GM23248 (cell line): ENCODE measurements around the gene SELENOI. TPM values are rescaled to one million over a fixed set of nuclear protein-coding genes. Genes with fewer than 3 reads are reported as not detected.

Source experiments
- DNase-seq: peaks from one replicate; pipeline ENCODE4 v3.0.0-alpha.2; 2015
- H2AFZ ChIP-seq: fragments of 200-600 bp; sonication (generic); 2 replicates; pipeline ENCODE4 v1.6.1; 2016; ENCODE audit warnings: antibody characterized with exemption
- H3F3A ChIP-seq: fragments of 200-600 bp; sonication (generic); 2 replicates; pipeline ENCODE4 v1.6.1; 2016; ENCODE audit warnings: mild to moderate bottlenecking, antibody characterized with exemption, mixed run types; ENCODE audit not compliant: insufficient read depth
- H3K27ac ChIP-seq: fragments of 200-600 bp; sonication (generic); 2 replicates; pipeline ENCODE4 v1.5.1; 2016; ENCODE audit warnings: mild to moderate bottlenecking
- H3K27me3 ChIP-seq: fragments of 200-600 bp; sonication (generic); replicated peaks from 2 replicates; pipeline ENCODE4 v1.6.1; 2016; ENCODE audit warnings: mild to moderate bottlenecking; ENCODE audit not compliant: insufficient read depth
- H3K36me3 ChIP-seq: fragments of 200-600 bp; sonication (generic); 2 replicates; pipeline ENCODE4 v1.6.1; 2016; ENCODE audit warnings: low read depth, mild to moderate bottlenecking
- H3K4me1 ChIP-seq: fragments of 200-600 bp; sonication (generic); 2 replicates; pipeline ENCODE4 v1.6.1; 2016; ENCODE audit warnings: mild to moderate bottlenecking; ENCODE audit not compliant: insufficient read depth
- H3K4me2 ChIP-seq: fragments of 200-600 bp; sonication (generic); one replicate; pipeline ENCODE4 v1.6.1; 2016; ENCODE audit warnings: mild to moderate bottlenecking; ENCODE audit not compliant: unreplicated experiment
- H3K4me3 ChIP-seq: fragments of 200-600 bp; sonication (generic); 2 replicates; pipeline ENCODE4 v1.5.1; 2016; ENCODE audit warnings: mild to moderate bottlenecking
- H3K79me2 ChIP-seq: fragments of 200-600 bp; sonication (generic); 2 replicates; pipeline ENCODE4 v1.6.1; 2016; ENCODE audit warnings: mild to moderate bottlenecking; ENCODE audit not compliant: insufficient read depth
- H3K9ac ChIP-seq: fragments of 200-600 bp; sonication (generic); 2 replicates; pipeline ENCODE4 v1.6.1; 2016; ENCODE audit warnings: mild to moderate bottlenecking
- H3K9me2 ChIP-seq: fragments of 200-600 bp; sonication (generic); 2 replicates; pipeline ENCODE4 v1.6.1; 2016; ENCODE audit warnings: mixed run types, mild to moderate bottlenecking, moderate library complexity; ENCODE audit not compliant: insufficient read depth
- H3K9me3 ChIP-seq: fragments of 200-600 bp; sonication (generic); one replicate; pipeline ENCODE4 v1.6.1; 2017; ENCODE audit warnings: low read depth
- H4K20me1 ChIP-seq: fragments of 200-600 bp; sonication (generic); 2 replicates; pipeline ENCODE4 v1.6.0; 2016; ENCODE audit not compliant: insufficient read depth
- EZH2 ChIP-seq: fragments of 200-600 bp; sonication (generic); IDR thresholded peaks from 2 replicates; pipeline ENCODE4 v1.6.1; 2018; ENCODE audit warnings: antibody characterized with exemption, mild to moderate bottlenecking; ENCODE audit not compliant: insufficient read depth, poor library complexity, severe bottlenecking
- EZH2phosphoT487 ChIP-seq: fragments of 200-600 bp; sonication (generic); IDR thresholded peaks from 2 replicates; pipeline ENCODE4 v1.6.1; 2018; ENCODE audit warnings: antibody characterized with exemption, moderate library complexity, mild to moderate bottlenecking, low read depth; ENCODE audit not compliant: insufficient read depth
- WGBS, 2 experiments: methylation state at CpG; one replicate each; pipeline ENCODE4 v1.1.6; 2015 to 2017; ENCODE audit warnings: low lambda C conversion rate in 2 of 2, low coverage in 1 of 2; ENCODE audit errors: missing lambda C conversion rate in 2 of 2; 5-methylcytosine and 5-hydroxymethylcytosine counted together
- in situ Hi-C: fragments of 300-500 bp; cut with MboI; formaldehyde crosslinking; loops from 2 replicates; pipeline ENCODE4 v1.15.0; 2020
- polyA plus RNA-seq: library from polyadenylated mRNA; unstranded; fragments of >200 nt; fragmentation: Nextera tagmentation; extraction: Ambion mirVana; gene quantifications from 2 replicates; pipeline ENCODE4 v1.2.1, GENCODE V29; 2016
- total RNA-seq: library from RNA; depleted of rRNA; stranded (reverse); fragments of >200 nt; shearing (Covaris generic); gene quantifications from 2 replicates; pipeline ENCODE4 v1.2.3, GENCODE V29; 2014

The SELENOI gene
- total and polyA plus RNA-seq, 2 experiments from 2014 or later, result 3.6 to 19.8 TPM

- 82 to 88% methylated on average over 6 of the region's 6 CpGs for WGBS, 2 experiments
- H3F3A ChIP-seq, result no peaks in the 10 kb centered on the region
These were observed 65.5 kb downstream of the SELENOI start for GRCh38 chr2:26411419-26411818.

GRCh38 chr2:26412091-26412673 lies 66.2 kb downstream of the SELENOI start:
- peak overlapping the region; percentile 53 for H2AFZ ChIP-seq
- H3K9me2 ChIP-seq, result no peaks in the 10 kb centered on the region
- H3K79me2 ChIP-seq, result no peaks in the 10 kb centered on the region
- no peaks in the 10 kb centered on the region for H3K36me3 ChIP-seq
- no peak for TF ChIP-seq EZH2phosphoT487
- no peak for TF ChIP-seq EZH2
- no peak overlapping the region for H3K27ac ChIP-seq
- H3K4me2 ChIP-seq, result no peak overlapping the region
- 78 to 83% methylated on average over 9 to 10 of the region's 10 CpGs for WGBS, 2 experiments
- H3K4me1 ChIP-seq, result no peaks in the 10 kb centered on the region
- no peak overlapping the region for H3K9ac ChIP-seq
- in situ Hi-C loops, result no loop called here
- no peaks in the 10 kb centered on the region for H3K9me3 ChIP-seq
- DNase-seq, result no peak
- no peaks in the 10 kb centered on the region for H4K20me1 ChIP-seq
- no peaks in the 10 kb centered on the region for H3K27me3 ChIP-seq
- no peak overlapping the region for H3K4me3 ChIP-seq
- no peaks in the 10 kb centered on the region for H3F3A ChIP-seq

More at GRCh38 chr2:26411419-26411818, 65.5 kb downstream of the SELENOI start:
- no peak overlapping the region for H3K9ac ChIP-seq
- no peaks in the 10 kb centered on the region for H3K9me3 ChIP-seq
- no peaks in the 10 kb centered on the region for H3K27me3 ChIP-seq
- H3K27ac ChIP-seq, result no peak overlapping the region
- H3K4me1 ChIP-seq, result no peaks in the 10 kb centered on the region
- no peaks in the 10 kb centered on the region for H3K79me2 ChIP-seq
- no peak overlapping the region for H3K4me2 ChIP-seq
- TF ChIP-seq EZH2phosphoT487, result no peak
- no peak for TF ChIP-seq EZH2
- no peaks in the 10 kb centered on the region for H3K36me3 ChIP-seq
- no peaks in the 10 kb centered on the region for H4K20me1 ChIP-seq
- in situ Hi-C loops, result no loop called here
- no peaks in the 10 kb centered on the region for H3K9me2 ChIP-seq
- no peak for DNase-seq
- no peak overlapping the region for H3K4me3 ChIP-seq
- H2AFZ ChIP-seq, result no peak overlapping the region; the same call in 1 of the 2 replicates

- H3K4me2 ChIP-seq, result no peak overlapping the region
- H3F3A ChIP-seq, result no peaks in the 10 kb centered on the region
- H2AFZ ChIP-seq, result no peak overlapping the region
- no peaks in the 10 kb centered on the region for H3K79me2 ChIP-seq
- WGBS, 2 experiments, result 72 to 73% methylated on average over 3 of the region's 3 CpGs
- H3K4me1 ChIP-seq, result no peaks in the 10 kb centered on the region
- 0 out of 2 replicates have a peak, but pooled peaks cover 4% of the 10 kb centered on the region for H3K27me3 ChIP-seq
- no peaks in the 10 kb centered on the region for H3K9me2 ChIP-seq
- peak; percentile 35 for DNase-seq
- in situ Hi-C loops, result no loop called here
- no peak overlapping the region for H3K4me3 ChIP-seq
- no peak overlapping the region for H3K27ac ChIP-seq
- no peak overlapping the region for H3K9ac ChIP-seq
- no peaks in the 10 kb centered on the region for H4K20me1 ChIP-seq
- TF ChIP-seq EZH2phosphoT487 (no peak), EZH2 (no peak)
- H3K36me3 ChIP-seq, result no peaks in the 10 kb centered on the region
- no peaks in the 10 kb centered on the region for H3K9me3 ChIP-seq
These were observed 68.4 kb downstream of the SELENOI start for GRCh38 chr2:26414311-26414710.

- H3K4me1 ChIP-seq, result no peaks in the 10 kb centered on the region
- no peaks in the 10 kb centered on the region for H3K9me3 ChIP-seq
- H3K27ac ChIP-seq, result no peak overlapping the region
- in situ Hi-C loops, result no loop called here
- no peak for TF ChIP-seq EZH2phosphoT487
- TF ChIP-seq EZH2, result no peak
- H3K9ac ChIP-seq, result no peak overlapping the region
- H2AFZ ChIP-seq, result no peak overlapping the region
- no peak overlapping the region for H3K4me3 ChIP-seq
- no peaks in the 10 kb centered on the region for H3K9me2 ChIP-seq
- no peaks in the 10 kb centered on the region for H3K36me3 ChIP-seq
- H3K4me2 ChIP-seq, result no peak overlapping the region
- H3K27me3 ChIP-seq, result peaks cover 7% of the 10 kb centered on the region; the same call in 1 of the 2 replicates
- no peaks in the 10 kb centered on the region for H3K79me2 ChIP-seq
- H3F3A ChIP-seq, result no peaks in the 10 kb centered on the region
- DNase-seq, result no peak
- WGBS, 2 experiments, result 70 to 73% methylated on average over 5 of the region's 5 CpGs
- H4K20me1 ChIP-seq, result no peaks in the 10 kb centered on the region
These were observed 76.0 kb downstream of the SELENOI start for GRCh38 chr2:26421961-26422360.
